ENCODE results near the gene TAMALIN.
A peak's percentile ranks its signal among the peaks of the same experiment; 100 is the strongest.

Gene TAMALIN

GRCh38 chr12:52022841-52023181 is 16.1 kb downstream of the TAMALIN start:
- no peaks in the 10 kb centered on the region for H3K9me3 ChIP-seq (replicated peaks; ENCODE audit: insufficient read depth, low read length)
- no peak for TF ChIP-seq EZH2 (optimal IDR thresholded peaks at IDR 0.05; ENCODE audit: low read depth, low read length)
- no peak for TF ChIP-seq EZH2phosphoT487 (IDR thresholded peaks at IDR 0.05; ENCODE audit: low read length)
- peak overlapping the region; percentile 86 for H2AFZ ChIP-seq (ENCODE audit: low read length)
- H3K36me3 ChIP-seq (replicated peaks; ENCODE audit: insufficient read depth, low read length), result no peaks in the 10 kb centered on the region
- peak overlapping the region; percentile 97 for H3K4me2 ChIP-seq (ENCODE audit: low read depth, low read length)
- peak overlapping the region; percentile 21; the same call in 1 of the 2 replicates for H3K9ac ChIP-seq (ENCODE audit: low read length)
- no peaks in the 10 kb centered on the region for H3K79me2 ChIP-seq (ENCODE audit: low read length)
- no peak overlapping the region for H3K27ac ChIP-seq (ENCODE audit: low read length)
- peaks cover 46% of the 10 kb centered on the region for H3K27me3 ChIP-seq (replicated peaks; ENCODE audit: insufficient read depth, low read length)
- H3K4me1 ChIP-seq (ENCODE audit: low read length), result peaks cover 6% of the 10 kb centered on the region
- peak overlapping the region; percentile 71 for H3K4me3 ChIP-seq (ENCODE audit: low read length)
- H3K9me2 ChIP-seq (replicated peaks; ENCODE audit: insufficient read depth, low read length), result no peaks in the 10 kb centered on the region
- H4K20me1 ChIP-seq (ENCODE audit: insufficient read depth, low read length), result no peaks in the 10 kb centered on the region
- no peak for DNase-seq
- no peaks in the 10 kb centered on the region for H3F3A ChIP-seq (ENCODE audit: insufficient read depth, low read length)

GRCh38 chr12:52023182-52023975 is 16.6 kb downstream of the TAMALIN start:
- peak overlapping the region; percentile 86 for H2AFZ ChIP-seq (ENCODE audit: low read length)
- H3K79me2 ChIP-seq (ENCODE audit: low read length), result no peaks in the 10 kb centered on the region
- H3F3A ChIP-seq (ENCODE audit: insufficient read depth, low read length), result no peaks in the 10 kb centered on the region
- H3K4me2 ChIP-seq (ENCODE audit: low read depth, low read length), result peak overlapping the region; percentile 97
- no peaks in the 10 kb centered on the region for H3K9me3 ChIP-seq (replicated peaks; ENCODE audit: insufficient read depth, low read length)
- peak; percentile 81 for DNase-seq
- no peak overlapping the region for H3K27ac ChIP-seq (ENCODE audit: low read length)
- TF ChIP-seq CTCF (IDR thresholded peaks at IDR 0.05; ENCODE audit: low read length), result peak; percentile 90
- TF ChIP-seq EZH2phosphoT487 (IDR thresholded peaks at IDR 0.05; ENCODE audit: low read length), result no peak
- H4K20me1 ChIP-seq (ENCODE audit: insufficient read depth, low read length), result no peaks in the 10 kb centered on the region
- peaks cover 43% of the 10 kb centered on the region for H3K27me3 ChIP-seq (replicated peaks; ENCODE audit: insufficient read depth, low read length)
- peaks cover 6% of the 10 kb centered on the region for H3K4me1 ChIP-seq (ENCODE audit: low read length)
- no peaks in the 10 kb centered on the region for H3K9me2 ChIP-seq (replicated peaks; ENCODE audit: insufficient read depth, low read length)
- no peaks in the 10 kb centered on the region for H3K36me3 ChIP-seq (replicated peaks; ENCODE audit: insufficient read depth, low read length)
- H3K9ac ChIP-seq (ENCODE audit: low read length), result peak overlapping the region; percentile 21; the same call in 1 of the 2 replicates
- peak overlapping the region; percentile 71 for H3K4me3 ChIP-seq (ENCODE audit: low read length)

- peak overlapping the region; percentile 12; the same call in 1 of the 2 replicates for H3K9ac ChIP-seq (ENCODE audit: low read length)
- TF ChIP-seq EZH2 (optimal IDR thresholded peaks at IDR 0.05; ENCODE audit: low read depth, low read length), result no peak
- TF ChIP-seq EZH2phosphoT487 (IDR thresholded peaks at IDR 0.05; ENCODE audit: low read length), result no peak
- TF ChIP-seq CTCF (IDR thresholded peaks at IDR 0.05; ENCODE audit: low read length), result no peak; the same call in 1 of the 2 replicates
Observed at GRCh38 chr12:52023976-52024688, 17.4 kb downstream of the TAMALIN start.

More at GRCh38 chr12:52023976-52024688, 17.4 kb downstream of the TAMALIN start:
- H3K27ac ChIP-seq (ENCODE audit: low read length), result no peak overlapping the region
- H3K27me3 ChIP-seq (replicated peaks; ENCODE audit: insufficient read depth, low read length), result peaks cover 37% of the 10 kb centered on the region
- peaks cover 6% of the 10 kb centered on the region for H3K4me1 ChIP-seq (ENCODE audit: low read length)
- H4K20me1 ChIP-seq (ENCODE audit: insufficient read depth, low read length), result no peaks in the 10 kb centered on the region
- peak overlapping the region; percentile 71 for H3K4me3 ChIP-seq (ENCODE audit: low read length)
- no peaks in the 10 kb centered on the region for H3K79me2 ChIP-seq (ENCODE audit: low read length)
- no peaks in the 10 kb centered on the region for H3K36me3 ChIP-seq (replicated peaks; ENCODE audit: insufficient read depth, low read length)
- DNase-seq, result no peak
- H3K9me3 ChIP-seq (replicated peaks; ENCODE audit: insufficient read depth, low read length), result no peaks in the 10 kb centered on the region
- H3F3A ChIP-seq (ENCODE audit: insufficient read depth, low read length), result no peaks in the 10 kb centered on the region
- H3K4me2 ChIP-seq (ENCODE audit: low read depth, low read length), result peak overlapping the region; percentile 97
- no peaks in the 10 kb centered on the region for H3K9me2 ChIP-seq (replicated peaks; ENCODE audit: insufficient read depth, low read length)
- peak overlapping the region; percentile 86 for H2AFZ ChIP-seq (ENCODE audit: low read length)

Data from MM.1S (cell line).